WERI-Rb-1 (cell line): Measurements from ENCODE around the gene RAB28.
A peak's percentile ranks its signal among the peaks of the same experiment; 100 is the strongest.

ENCODE experiments used
- DNase-seq: peaks from one replicate; pipeline ENCODE4 v3.0.0-alpha.2; 2020
- H3K27ac ChIP-seq: fragments of 250-450 bp; sonication (Bioruptor Pico); 2 replicates; pipeline ENCODE4 v1.5.1; 2020; ENCODE audit warnings: mild to moderate bottlenecking, moderate library complexity
- H3K27me3 ChIP-seq: fragments of 250-450 bp; sonication (Bioruptor Pico); 2 replicates; pipeline ENCODE4 v1.5.1; 2021; ENCODE audit warnings: mild to moderate bottlenecking, low read depth, moderate library complexity; ENCODE audit not compliant: insufficient read depth, severe bottlenecking
- H3K36me3 ChIP-seq: fragments of 250-450 bp; sonication (Bioruptor Pico); 2 replicates; pipeline ENCODE4 v1.5.1; 2020; ENCODE audit warnings: mild to moderate bottlenecking, moderate library complexity
- H3K4me3 ChIP-seq: 2 replicates; pipeline ENCODE4 v1.5.1; 2011; ENCODE audit warnings: low read depth, mild to moderate bottlenecking, control low read depth, low read length
- H3K9me3 ChIP-seq: fragments of 250-450 bp; sonication (Bioruptor Pico); 2 replicates; pipeline ENCODE4 v1.5.1; 2021; ENCODE audit warnings: mild to moderate bottlenecking, moderate library complexity; ENCODE audit not compliant: severe bottlenecking
- TF ChIP-seq, protein P1 (sequence below): IDR thresholded peaks from 2 replicates; pipeline ENCODE4 v1.5.1; 2011; ENCODE audit warnings: low read depth, mild to moderate bottlenecking, control low read depth, inconsistent platforms, low read length

Gene RAB28

DNA sequence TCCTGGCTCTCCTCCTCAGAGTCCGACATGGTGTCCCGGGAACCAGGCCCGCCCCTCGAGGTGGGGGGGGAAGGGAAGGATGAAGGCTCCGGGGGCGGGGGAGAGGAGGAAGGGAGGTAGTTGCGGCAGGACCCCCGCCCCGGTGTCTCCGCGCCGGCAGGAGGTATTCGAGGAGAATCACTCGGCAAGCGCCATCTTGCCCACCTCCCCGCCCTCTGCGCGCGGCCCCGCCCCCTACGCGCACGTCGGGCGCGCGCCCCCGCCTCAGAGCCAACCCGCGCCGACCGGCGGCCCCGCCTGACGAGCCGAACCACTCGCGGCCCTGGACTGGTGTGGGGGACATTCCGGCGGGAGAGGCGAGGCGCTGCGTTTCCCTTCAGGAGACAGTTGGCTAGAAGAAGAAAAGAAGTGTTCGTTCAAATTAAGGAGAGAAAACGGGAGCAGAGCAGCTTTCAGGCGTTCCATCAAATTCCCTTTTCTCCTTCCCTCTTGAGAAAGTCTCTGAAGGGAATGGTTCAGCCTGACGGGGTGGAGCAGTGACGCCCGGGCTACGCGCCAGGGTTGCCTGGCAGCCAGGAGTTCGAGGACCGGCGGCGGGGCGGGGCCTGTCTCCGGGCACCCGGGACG is at the start of gene RAB28:
Gene RAB28, minus strand, starts transcription at position 219 of the 627 bp plus-strand sequence.
- DNase-seq = peak; percentile 94
- Histone ChIP-seq H3K36me3 (peaks cover 8% of the 10 kb centered on the region), H3K27ac (peak within 1 kb of the TSS; percentile 98), H3K27me3 (no peaks in the 10 kb centered on the region), H3K9me3 (no peaks in the 10 kb centered on the region), H3K4me3 (peak within 1 kb of the TSS; percentile 67)
- TF ChIP-seq, protein P1, sequence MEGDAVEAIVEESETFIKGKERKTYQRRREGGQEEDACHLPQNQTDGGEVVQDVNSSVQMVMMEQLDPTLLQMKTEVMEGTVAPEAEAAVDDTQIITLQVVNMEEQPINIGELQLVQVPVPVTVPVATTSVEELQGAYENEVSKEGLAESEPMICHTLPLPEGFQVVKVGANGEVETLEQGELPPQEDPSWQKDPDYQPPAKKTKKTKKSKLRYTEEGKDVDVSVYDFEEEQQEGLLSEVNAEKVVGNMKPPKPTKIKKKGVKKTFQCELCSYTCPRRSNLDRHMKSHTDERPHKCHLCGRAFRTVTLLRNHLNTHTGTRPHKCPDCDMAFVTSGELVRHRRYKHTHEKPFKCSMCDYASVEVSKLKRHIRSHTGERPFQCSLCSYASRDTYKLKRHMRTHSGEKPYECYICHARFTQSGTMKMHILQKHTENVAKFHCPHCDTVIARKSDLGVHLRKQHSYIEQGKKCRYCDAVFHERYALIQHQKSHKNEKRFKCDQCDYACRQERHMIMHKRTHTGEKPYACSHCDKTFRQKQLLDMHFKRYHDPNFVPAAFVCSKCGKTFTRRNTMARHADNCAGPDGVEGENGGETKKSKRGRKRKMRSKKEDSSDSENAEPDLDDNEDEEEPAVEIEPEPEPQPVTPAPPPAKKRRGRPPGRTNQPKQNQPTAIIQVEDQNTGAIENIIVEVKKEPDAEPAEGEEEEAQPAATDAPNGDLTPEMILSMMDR = no peak

DNA sequence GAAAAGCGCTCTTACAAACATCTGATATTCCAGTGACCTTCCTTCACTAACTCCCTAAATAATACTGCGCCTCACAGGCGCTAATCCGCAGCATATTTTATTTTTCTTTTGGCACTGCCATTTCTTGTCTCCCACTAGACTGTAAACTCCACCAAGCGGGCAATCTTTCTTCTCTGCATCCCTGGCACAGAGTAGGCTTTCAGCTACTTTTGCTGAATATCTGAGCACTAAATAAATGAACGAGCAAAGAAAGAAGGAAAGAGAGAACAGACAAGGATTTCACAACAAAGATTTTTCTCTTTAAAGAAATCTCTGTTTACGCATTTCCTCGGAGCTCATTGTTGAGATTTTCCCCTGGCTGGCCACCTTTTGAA is 47.5 kb upstream of the RAB28 start:
- no peak for DNase-seq
- TF ChIP-seq, protein P1 = no peak
- peaks cover 28% of the 10 kb centered on the region for H3K27me3 ChIP-seq

DNA sequence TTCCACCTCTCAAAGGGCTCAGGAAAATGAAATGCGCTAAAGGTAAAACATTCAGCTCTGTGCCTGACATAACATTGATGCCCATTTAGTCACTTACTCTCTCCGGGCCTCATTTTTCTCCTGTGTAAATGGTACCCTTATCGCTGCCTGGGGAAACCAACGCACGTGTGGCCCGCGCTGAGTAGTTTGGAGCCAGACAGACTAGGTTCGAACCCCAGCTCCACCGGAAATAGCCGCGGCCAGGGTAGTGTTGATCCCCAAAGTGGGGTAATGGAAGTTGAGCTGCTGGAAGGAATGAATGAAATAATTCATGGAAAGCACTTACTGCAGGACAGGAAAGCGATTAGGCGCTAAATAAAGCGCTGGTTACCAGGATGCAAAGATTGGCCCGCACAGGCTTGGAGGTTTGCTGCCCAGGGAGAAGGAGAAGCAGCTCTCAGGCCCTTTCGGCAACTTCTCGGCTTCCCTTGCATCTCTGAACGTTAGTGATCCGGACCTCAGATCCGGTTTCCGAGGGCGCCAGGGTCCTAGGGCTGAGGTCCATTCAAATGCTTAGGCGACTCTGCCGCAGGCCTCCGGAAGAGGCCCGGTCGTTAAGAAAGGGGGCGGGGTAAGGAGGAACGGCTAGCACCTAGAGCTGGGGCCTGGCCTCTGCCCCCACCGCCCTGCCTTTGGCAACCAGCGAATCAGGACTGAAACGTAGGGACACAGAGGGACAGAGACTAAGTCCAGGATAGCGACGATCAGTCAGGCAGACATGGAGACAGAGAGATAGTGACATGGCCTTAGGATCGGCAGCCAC is 46.9 kb upstream of the RAB28 start:
- no peak overlapping the region for H3K27ac ChIP-seq
- TF ChIP-seq, protein P1 = no peak
- DNase-seq = no peak
- no peak overlapping the region for H3K4me3 ChIP-seq
- peaks cover 22% of the 10 kb centered on the region for H3K27me3 ChIP-seq
- no peaks in the 10 kb centered on the region for H3K9me3 ChIP-seq
- no peaks in the 10 kb centered on the region for H3K36me3 ChIP-seq

More for the DNA sequence above, 47.5 kb upstream of the RAB28 start:
- Histone ChIP-seq H3K27ac (no peak overlapping the region), H3K4me3 (no peak overlapping the region), H3K36me3 (no peaks in the 10 kb centered on the region), H3K9me3 (no peaks in the 10 kb centered on the region)

DNA sequence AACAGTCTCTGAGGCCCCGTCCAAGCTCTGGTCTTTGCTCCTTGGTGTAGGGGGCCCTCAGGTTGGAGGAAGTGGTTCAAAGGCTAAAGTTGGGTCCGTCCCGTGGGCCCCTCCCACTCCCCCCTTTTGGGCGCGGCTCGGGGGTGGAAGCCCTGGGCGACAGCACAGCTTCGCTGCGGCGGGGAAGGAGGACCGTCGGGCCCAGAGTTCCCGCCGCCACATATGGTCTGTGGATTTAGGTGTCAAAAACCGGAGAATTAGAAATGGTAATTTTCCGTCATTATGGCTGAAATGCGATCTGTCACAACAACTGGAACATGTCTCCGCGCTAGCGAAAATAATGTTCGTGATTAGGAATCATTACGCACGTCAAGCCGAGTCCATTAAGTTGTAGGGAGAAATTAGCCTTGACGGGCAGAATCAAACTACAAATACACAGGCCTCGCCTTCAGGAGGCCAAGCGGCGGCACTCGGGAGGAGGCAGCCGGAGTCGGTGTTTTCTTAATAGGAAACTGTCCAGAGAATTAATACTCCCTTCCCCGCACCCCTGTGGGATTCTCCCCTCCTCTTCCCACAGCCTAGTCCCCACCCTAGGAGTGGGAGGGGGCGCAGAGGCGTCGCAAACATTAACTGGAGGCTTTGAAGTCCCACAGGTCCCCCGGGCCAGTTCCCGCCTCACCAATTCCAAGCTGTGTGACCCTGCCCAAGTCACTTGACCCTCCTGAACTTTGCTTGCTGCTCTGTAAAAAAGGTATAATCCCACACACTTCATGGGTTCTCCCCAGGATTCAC is 45.2 kb upstream of the RAB28 start:
- TF ChIP-seq, protein P1 = no peak
- Histone ChIP-seq H3K27me3 (peaks cover 7% of the 10 kb centered on the region), H3K9me3 (peaks cover 3% of the 10 kb centered on the region), H3K27ac (no peak overlapping the region), H3K36me3 (no peaks in the 10 kb centered on the region), H3K4me3 (no peak overlapping the region)
- DNase-seq = no peak

DNA sequence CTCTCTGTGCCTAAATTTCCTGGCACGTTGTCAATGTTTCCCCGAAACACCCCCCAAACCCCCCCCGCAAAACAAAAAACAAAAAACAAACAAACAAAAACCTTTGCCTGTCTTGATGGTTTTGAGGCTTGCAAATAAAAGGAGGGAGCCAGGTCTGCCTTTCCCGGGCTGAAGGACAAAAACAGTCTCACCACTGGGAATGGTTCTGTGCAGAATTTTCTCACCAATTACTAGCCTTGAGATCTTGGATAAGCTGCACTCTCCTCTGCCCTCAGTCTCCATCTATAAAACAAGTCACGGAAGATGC is 44.6 kb upstream of the RAB28 start:
- TF ChIP-seq, protein P1 = no peak
- no peak for DNase-seq
- H3K36me3 ChIP-seq = no peaks in the 10 kb centered on the region
- H3K4me3 ChIP-seq = no peak overlapping the region
- peaks cover 9% of the 10 kb centered on the region for H3K9me3 ChIP-seq
- no peak overlapping the region for H3K27ac ChIP-seq
- H3K27me3 ChIP-seq = peaks cover 4% of the 10 kb centered on the region
